Endometrial microvascular endothelial cells (primary cell): ENCODE measurements around the gene ALKAL2. TPM values are rescaled to one million over a fixed set of nuclear protein-coding genes. Genes with fewer than 3 reads are reported as not detected.

Source experiments
- in situ Hi-C: cut with HindIII; loops from 2 replicates; pipeline ENCODE4 v1.10.0; 2017; ENCODE audit warnings: low sequenced_read_pairs, low pct_unique_long_range_greater_than_20kb; ENCODE audit errors: inconsistent ontology term
- total RNA-seq: library from RNA; depleted of rRNA; stranded (reverse); fragments of >200 nt; gene quantifications from one replicate; pipeline ENCODE4 v1.2.3, GENCODE V29; 2015; ENCODE audit errors: inconsistent ontology term

Gene ALKAL2
- total RNA-seq, 1 donor from 2014 or later = not detected

DNA sequence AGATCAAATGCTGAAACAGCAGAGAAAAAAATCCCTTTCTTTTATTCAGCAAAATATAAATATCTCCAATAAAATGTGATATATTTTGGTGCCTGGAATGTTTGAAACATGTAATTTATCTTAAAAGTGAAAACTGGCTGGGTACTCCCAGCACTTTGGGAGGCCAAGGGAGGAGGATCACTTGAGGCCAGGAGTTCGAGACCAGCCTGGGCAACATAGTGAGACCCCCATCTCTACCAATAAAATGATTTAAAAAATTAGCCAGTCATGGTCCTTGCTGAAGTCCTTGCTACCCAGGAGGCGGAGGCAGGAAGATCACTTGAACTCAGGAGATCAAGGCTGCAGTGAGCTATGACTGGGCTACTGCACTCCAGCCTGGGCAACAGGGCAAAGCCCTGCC is 32.7 kb downstream of the ALKAL2 start:
- in situ Hi-C loops = no loop called here

GRCh38 chr2:254241-254640 is 33.6 kb downstream of the ALKAL2 start:
- in situ Hi-C loops = no loop called here

GRCh38 chr2:253202-253638 is 34.7 kb downstream of the ALKAL2 start:
- in situ Hi-C loops = no loop called here

DNA sequence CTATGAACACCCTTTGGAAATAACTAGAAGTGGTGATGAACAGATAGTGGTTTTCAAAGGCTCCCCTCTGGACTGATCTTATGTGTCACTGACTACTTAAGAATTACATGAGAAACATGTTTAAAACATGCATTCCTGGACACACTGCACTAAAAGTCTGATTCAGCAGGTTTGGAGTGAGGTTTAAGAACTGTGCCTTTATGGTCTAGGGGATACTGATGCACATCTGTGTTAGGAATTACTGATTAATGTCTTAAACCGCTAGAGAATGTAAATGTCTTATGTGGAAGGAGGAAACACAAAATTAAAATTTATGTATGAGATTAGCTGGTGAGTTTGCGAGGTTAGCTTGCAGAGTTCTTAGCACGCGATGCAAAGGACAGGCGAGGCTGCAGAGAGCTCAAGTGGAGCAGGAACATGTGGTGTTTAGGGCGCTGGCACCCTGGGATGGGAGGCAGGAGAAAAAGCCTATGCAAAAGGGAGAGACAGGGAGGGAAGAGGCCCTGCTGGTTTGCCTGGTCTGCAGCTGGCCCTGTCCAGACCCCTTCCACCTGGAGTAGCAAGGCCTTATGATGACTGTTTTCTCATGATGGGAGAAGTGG is 35.8 kb downstream of the ALKAL2 start:
- in situ Hi-C loops = no loop called here

GRCh38 chr2:249538-250042 is 38.3 kb downstream of the ALKAL2 start:
- in situ Hi-C loops = no loop called here

GRCh38 chr2:248724-249123 is 39.2 kb downstream of the ALKAL2 start:
- in situ Hi-C loops = no loop called here

GRCh38 chr2:246489-247144 is 41.3 kb downstream of the ALKAL2 start:
- in situ Hi-C loops = no loop called here

GRCh38 chr2:244547-244946 is 43.3 kb downstream of the ALKAL2 start:
- in situ Hi-C loops = no loop called here

DNA sequence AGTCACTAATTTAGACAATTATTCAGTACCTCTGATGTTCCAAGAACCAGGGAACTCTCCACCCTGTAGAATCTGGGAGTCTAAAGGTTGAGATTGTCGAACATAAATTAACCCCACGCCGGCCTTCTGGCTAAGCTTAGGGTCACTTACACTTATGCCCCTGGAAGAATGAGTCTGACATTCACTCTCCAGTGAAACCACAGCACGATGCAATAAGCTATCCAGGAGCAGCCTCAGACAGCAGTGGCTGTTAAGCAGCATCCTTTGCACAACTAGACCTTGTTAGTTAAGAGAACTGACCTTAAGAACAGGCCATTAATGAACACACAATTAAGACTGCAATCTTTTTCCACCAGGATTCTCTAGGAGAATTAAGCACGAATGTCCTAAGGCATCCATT is 49.0 kb downstream of the ALKAL2 start:
- in situ Hi-C loops = no loop called here

DNA sequence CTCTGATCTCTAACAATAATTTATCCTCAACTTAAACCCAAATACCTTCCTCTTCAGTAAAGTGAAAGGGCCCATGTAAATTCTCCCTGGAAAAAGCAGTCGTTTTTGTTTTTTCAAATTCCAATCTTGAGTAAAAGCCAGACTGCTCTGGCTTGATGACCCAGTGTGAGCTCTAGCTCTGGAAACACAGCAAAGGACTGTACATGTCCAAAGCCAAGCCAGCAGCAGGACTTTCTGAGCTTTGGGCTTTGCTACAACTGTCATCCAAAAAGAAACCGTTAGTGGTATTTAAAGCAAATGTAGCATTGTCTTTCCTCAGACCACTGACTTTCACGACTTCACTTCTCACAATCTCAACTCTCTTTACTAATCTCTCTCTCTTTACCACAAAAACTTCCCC is 49.5 kb downstream of the ALKAL2 start:
- in situ Hi-C loops = no loop called here

GRCh38 chr2:237878-238277 is 50.0 kb downstream of the ALKAL2 start:
- in situ Hi-C loops = no loop called here

- in situ Hi-C loops = no loop called here
Measured at GRCh38 chr2:236993-237539, 50.8 kb downstream of the ALKAL2 start.

- in situ Hi-C loops = no loop called here
Measured at GRCh38 chr2:234421-234820, 53.5 kb downstream of the ALKAL2 start.

- in situ Hi-C loops = no loop called here
Measured at GRCh38 chr2:233030-233429, 54.9 kb downstream of the ALKAL2 start.

DNA sequence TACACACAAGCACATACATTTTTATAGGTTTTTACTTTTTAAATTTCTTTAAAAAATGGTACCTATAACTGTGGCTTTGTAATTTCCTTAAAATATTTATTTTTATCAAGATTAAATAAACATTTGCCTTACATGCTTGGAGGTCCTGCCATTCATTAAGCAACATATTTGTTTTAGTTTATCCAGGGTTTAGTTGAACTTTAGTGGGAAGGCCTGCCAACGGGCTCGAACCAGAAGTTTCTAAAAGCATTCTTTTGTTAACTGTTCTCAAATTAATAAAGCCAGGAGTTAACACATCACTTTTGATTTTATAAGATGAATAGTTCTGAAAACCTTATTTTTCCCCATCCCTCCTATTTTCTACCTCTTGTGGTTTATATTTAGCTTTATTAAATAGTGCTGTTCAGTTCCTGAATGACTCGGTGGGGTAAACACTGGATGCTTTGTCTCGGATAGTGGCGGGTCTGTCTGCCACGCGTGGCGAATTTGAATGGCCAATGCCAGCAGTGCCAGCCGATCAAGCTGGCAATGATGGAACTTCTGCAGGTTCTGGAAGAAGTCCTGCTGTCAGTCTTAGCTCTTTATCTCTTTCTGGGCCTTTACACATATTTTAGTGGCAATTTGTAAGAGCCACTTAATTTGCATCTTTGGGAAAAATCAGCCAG is 56.2 kb downstream of the ALKAL2 start:
- in situ Hi-C loops = no loop called here

Other genes starting within 250 kb of the ALKAL2 start
- 0.09 TPM for gene FAM110C, start 241.6 kb downstream of the ALKAL2 start, total RNA-seq
- 15.2 TPM for gene SH3YL1, start 24.1 kb downstream of the ALKAL2 start, total RNA-seq
- 96.2 TPM for gene ACP1, start 23.1 kb downstream of the ALKAL2 start, total RNA-seq